Panc1 (cell line): ENCODE measurements around the gene VKORC1L1. TPM values are rescaled to one million over a fixed set of nuclear protein-coding genes. Genes with fewer than 3 reads are reported as not detected.

Source experiments
- ATAC-seq: fragments of 200-7000 bp; cut with Tn5 transposase; 2 replicates; pipeline ENCODE4 v1.9.1; 2020; ENCODE audit warnings: mild to moderate bottlenecking, moderate library complexity
- BruUV-seq: library from RNA; stranded (reverse); fragments of 400-500 nt; replicated peaks from 2 replicates; lab custom pipeline; 2021; lab: Mats Ljungman, UMichigan
- CTCF ChIA-PET: fragments of 300-600 bp; sonication (Branson Sonifier 250); formaldehyde crosslinking; loops from one replicate; lab custom pipeline; 2022; ENCODE audit warnings: antibody characterized with exemption; lab: Charles Lee
- POLR2A ChIA-PET: fragments of 300-600 bp; sonication (Branson Sonifier 250); formaldehyde crosslinking; loops from one replicate; lab custom pipeline; 2022; ENCODE audit warnings: antibody characterized with exemption; lab: Charles Lee
- DNase-seq: peaks from one replicate; pipeline ENCODE4 v3.0.0-alpha.2; 2010; ENCODE audit warnings: low read depth, low spot score
- H3K27ac ChIP-seq: 2 replicates; pipeline ENCODE4 v1.5.1; 2011; ENCODE audit warnings: mild to moderate bottlenecking, low read length, inconsistent platforms
- H3K27me3 ChIP-seq: fragments of 200-500 bp; sonication (Bioruptor generic); 2 replicates; pipeline ENCODE4 v1.6.0; 2014; ENCODE audit warnings: low read length, inconsistent platforms; ENCODE audit not compliant: control insufficient read depth, insufficient read depth
- H3K36me3 ChIP-seq: fragments of 200-500 bp; sonication (Bioruptor generic); 2 replicates; pipeline ENCODE4 v1.5.1; 2014; ENCODE audit warnings: inconsistent platforms, mild to moderate bottlenecking, low read length, moderate library complexity; ENCODE audit not compliant: control insufficient read depth, insufficient read depth
- H3K4me1 ChIP-seq: 2 replicates; pipeline ENCODE4 v1.5.1; 2011; ENCODE audit warnings: inconsistent platforms, mild to moderate bottlenecking, low read length, moderate library complexity; ENCODE audit not compliant: control insufficient read depth, insufficient read depth
- H3K4me3 ChIP-seq, 2 experiments: 2 replicates each; pipeline ENCODE4 v1.5.1; 2011 to 2012; ENCODE audit warnings: low read depth in 2 of 2, low read length in 2 of 2, mild to moderate bottlenecking in 2 of 2, inconsistent platforms in 1 of 2, moderate library complexity in 1 of 2
- H3K9me3 ChIP-seq: fragments of 200-500 bp; sonication (Bioruptor generic); 2 replicates; pipeline ENCODE4 v1.5.1; 2014; ENCODE audit warnings: low read depth, mild to moderate bottlenecking, inconsistent platforms, low read length, moderate library complexity; ENCODE audit not compliant: control insufficient read depth, insufficient read depth
- CTCF ChIP-seq: fragments of 450-650 bp; IDR thresholded peaks from 2 replicates; pipeline ENCODE4 v1.5.1; 2017; ENCODE audit warnings: mild to moderate bottlenecking
- POLR2AphosphoS5 ChIP-seq: IDR thresholded peaks from 2 replicates; pipeline ENCODE4 v1.6.1; 2012; ENCODE audit warnings: mild to moderate bottlenecking, low read depth, low read length, moderate library complexity
- REST ChIP-seq, 2 experiments: IDR thresholded peaks; 2 replicates each; pipeline ENCODE4 v1.6.1; 2011 to 2012; ENCODE audit warnings: low read depth in 2 of 2, control low read depth in 1 of 2, low read length in 1 of 2, mild to moderate bottlenecking in 1 of 2, moderate library complexity in 1 of 2; ENCODE audit not compliant: insufficient read depth in 1 of 2
- SIN3A ChIP-seq: IDR thresholded peaks from 2 replicates; pipeline ENCODE4 v1.6.1; 2012; ENCODE audit warnings: low read depth, mild to moderate bottlenecking, low read length, moderate library complexity, borderline replicate concordance; ENCODE audit not compliant: insufficient read depth
- TCF7L2 ChIP-seq: IDR thresholded peaks from 2 replicates; pipeline ENCODE4 v1.6.1; 2011; ENCODE audit warnings: mild to moderate bottlenecking, low read depth, low read length, inconsistent platforms
- in situ Hi-C: cut with HindIII; loops from 2 replicates; pipeline ENCODE4 v1.10.0; 2016; ENCODE audit warnings: low sequenced_read_pairs, low pct_unique_long_range_greater_than_20kb
- intact Hi-C: fragments of 100-400 bp; cut with micrococcal nuclease; formaldehyde crosslinking; loops from one replicate; pipeline ENCODE4 v1.10.0; 2022; ENCODE audit not compliant: unreplicated experiment
- total RNA-seq: library from RNA; stranded (reverse); gene quantifications from one replicate; pipeline ENCODE4 v1.2.1, GENCODE V29; 2021; ENCODE audit not compliant: unreplicated experiment

VKORC1L1 gene
- total RNA-seq, 1 experiment from 2014 or later, result 45.5 TPM

GRCh38 chr7:66007232-66007631, 134.4 kb downstream of the VKORC1L1 start:
- in situ Hi-C loops (no loop called here), intact Hi-C loops (no loop called here)
- ChIA-PET POLR2A (no interaction called here), CTCF (no interaction called here)
- Histone ChIP-seq H3K4me3 (no peak overlapping the region), H3K36me3 (no peaks in the 10 kb centered on the region), H3K9me3 (no peaks in the 10 kb centered on the region), H3K27ac (no peak overlapping the region), H3K4me1 (no peaks in the 10 kb centered on the region), H3K27me3 (no peaks in the 10 kb centered on the region)
- ATAC-seq (no peak), DNase-seq (no peak)
- TF ChIP-seq SIN3A (no peak), POLR2AphosphoS5 (no peak), REST (IDR thresholded peaks at IDR 0.05; ENCODE audit: insufficient read depth in 1 of 2, low read depth in 2 of 2, low read length in 1 of 2) (no peak), TCF7L2 (no peak), CTCF (no peak)
- BruUV-seq, result no TSS peak

Other genes starting within 250 kb of the VKORC1L1 start
- gene GUSB, start 109.1 kb downstream of the VKORC1L1 start, total RNA-seq, result 47.4 TPM
- 34.3 TPM for gene ASL, start 202.7 kb downstream of the VKORC1L1 start, total RNA-seq
- 46.4 TPM for gene CRCP, start 241.8 kb downstream of the VKORC1L1 start, total RNA-seq